Measurements from ENCODE around the gene SLC12A8. TPM values are rescaled to one million over a fixed set of nuclear protein-coding genes. Genes with fewer than 3 reads are reported as not detected.
"Not testable (repeated sequence)": the region's sequence is repeated elsewhere in the genome, so short reads cannot be mapped to it uniquely, and the experiment has no call there.

SLC12A8 gene
- total RNA-seq, 1 experiment from 2014 or later, result 30.7 TPM

DNA sequence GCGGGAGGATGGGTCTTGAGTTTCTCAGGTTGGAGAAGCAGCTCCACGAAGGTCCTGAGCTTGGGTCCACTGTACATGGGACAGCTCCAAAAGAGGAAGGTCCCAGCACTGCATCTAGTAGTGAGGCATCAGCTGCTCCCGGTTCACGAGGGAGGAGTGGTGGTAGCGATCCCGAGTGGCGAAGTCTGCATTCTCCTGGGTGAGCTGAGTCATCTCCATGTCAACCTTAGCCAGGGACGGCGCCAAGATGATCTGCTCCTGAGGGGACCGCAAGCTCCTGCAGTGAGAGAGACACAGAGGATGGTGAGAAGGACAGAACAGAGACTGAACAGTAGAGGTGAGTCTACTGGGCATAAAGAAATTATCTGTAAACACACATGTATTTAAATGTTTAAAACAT, 128.8 kb downstream of the SLC12A8 start:
- TF ChIP-seq, protein P1, sequence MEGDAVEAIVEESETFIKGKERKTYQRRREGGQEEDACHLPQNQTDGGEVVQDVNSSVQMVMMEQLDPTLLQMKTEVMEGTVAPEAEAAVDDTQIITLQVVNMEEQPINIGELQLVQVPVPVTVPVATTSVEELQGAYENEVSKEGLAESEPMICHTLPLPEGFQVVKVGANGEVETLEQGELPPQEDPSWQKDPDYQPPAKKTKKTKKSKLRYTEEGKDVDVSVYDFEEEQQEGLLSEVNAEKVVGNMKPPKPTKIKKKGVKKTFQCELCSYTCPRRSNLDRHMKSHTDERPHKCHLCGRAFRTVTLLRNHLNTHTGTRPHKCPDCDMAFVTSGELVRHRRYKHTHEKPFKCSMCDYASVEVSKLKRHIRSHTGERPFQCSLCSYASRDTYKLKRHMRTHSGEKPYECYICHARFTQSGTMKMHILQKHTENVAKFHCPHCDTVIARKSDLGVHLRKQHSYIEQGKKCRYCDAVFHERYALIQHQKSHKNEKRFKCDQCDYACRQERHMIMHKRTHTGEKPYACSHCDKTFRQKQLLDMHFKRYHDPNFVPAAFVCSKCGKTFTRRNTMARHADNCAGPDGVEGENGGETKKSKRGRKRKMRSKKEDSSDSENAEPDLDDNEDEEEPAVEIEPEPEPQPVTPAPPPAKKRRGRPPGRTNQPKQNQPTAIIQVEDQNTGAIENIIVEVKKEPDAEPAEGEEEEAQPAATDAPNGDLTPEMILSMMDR (conservative IDR thresholded peaks at IDR 0.05), result no peak
- TF ChIP-seq EZH2 (IDR thresholded peaks at IDR 0.05; ENCODE audit: low read depth), result no peak
- no peaks in the 10 kb centered on the region for H4K20me1 ChIP-seq (ENCODE audit: insufficient read depth)
- no peak overlapping the region for H3K4me3 ChIP-seq
- BruUV-seq (replicated peaks), result no TSS peak
- H3K9me3 ChIP-seq (ENCODE audit: insufficient read depth, low read depth), result no peaks in the 10 kb centered on the region
- H3K27me3 ChIP-seq (ENCODE audit: insufficient read depth, low read depth), result no peaks in the 10 kb centered on the region
- H3K27ac ChIP-seq, result no peak overlapping the region
- no peak overlapping the region for H3K4me2 ChIP-seq
- DNase-seq, result no peak
- H3K4me1 ChIP-seq (replicated peaks; ENCODE audit: insufficient read depth), result peaks cover 20% of the 10 kb centered on the region
- POLR2A ChIA-PET (ENCODE audit: unreplicated experiment), result interaction anchor here (0.8 kb wide), 1 partner anchor 142 kb away, joined by 11 read pairs; no protein-coding TSS in a partner anchor
- H3K79me2 ChIP-seq (ENCODE audit: low read depth), result no peaks in the 10 kb centered on the region
- H2AFZ ChIP-seq, result no peak overlapping the region
- intact Hi-C loops (cut with micrococcal nuclease; ENCODE audit: unreplicated experiment), result loop anchor here (2.0 kb wide), 1 partner anchor 13 kb away; no protein-coding TSS in a partner anchor
- no peaks in the 10 kb centered on the region for H3K36me3 ChIP-seq (ENCODE audit: low read depth)
- CTCF ChIA-PET, result interaction anchor here (0.5 to 1.2 kb wide), 2 partner anchors 38 to 101 kb away, joined by 3 read pairs; no protein-coding TSS in a partner anchor
- H3F3A ChIP-seq (ENCODE audit: insufficient read depth, low read depth), result peaks cover 20% of the 10 kb centered on the region
- no peaks in the 10 kb centered on the region for H3K9me2 ChIP-seq (ENCODE audit: insufficient read depth)

DNA sequence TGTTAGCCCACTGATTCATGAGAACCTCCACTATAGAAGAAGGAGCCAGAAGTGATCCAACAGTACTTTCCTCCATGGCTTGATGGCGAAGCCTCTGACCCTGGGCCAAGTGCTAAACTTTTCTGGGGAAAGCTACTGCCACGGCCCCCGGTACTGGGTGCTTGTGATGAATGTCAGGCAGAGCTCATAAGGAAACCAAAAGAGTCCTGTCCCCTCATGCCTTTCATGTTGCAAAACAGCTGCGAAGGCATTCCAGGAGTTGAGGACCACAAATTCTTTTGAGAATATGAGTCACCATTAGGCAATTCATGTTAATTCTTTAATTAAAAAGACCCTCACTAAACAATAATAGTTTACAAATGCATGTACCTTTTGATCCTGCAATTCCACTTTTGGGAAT, 130.2 kb downstream of the SLC12A8 start:
- Histone ChIP-seq H3K4me1 (replicated peaks; ENCODE audit: insufficient read depth) (peaks cover 23% of the 10 kb centered on the region), H3F3A (ENCODE audit: insufficient read depth, low read depth) (peaks cover 21% of the 10 kb centered on the region)
- POLR2A ChIA-PET (ENCODE audit: unreplicated experiment); H3K4me3 ChIP-seq; H3K36me3 ChIP-seq (ENCODE audit: low read depth); H2AFZ ChIP-seq; H3K79me2 ChIP-seq (ENCODE audit: low read depth); H4K20me1 ChIP-seq (ENCODE audit: insufficient read depth); H3K4me2 ChIP-seq; H3K9me2 ChIP-seq (ENCODE audit: insufficient read depth); BruUV-seq (replicated peaks); H3K27ac ChIP-seq; H3K27me3 ChIP-seq (ENCODE audit: insufficient read depth, low read depth); H3K9me3 ChIP-seq (ENCODE audit: insufficient read depth, low read depth); CTCF ChIA-PET: not testable (repeated sequence)
- intact Hi-C loops (cut with micrococcal nuclease; ENCODE audit: unreplicated experiment), result loop anchor here (2.0 kb wide), 1 partner anchor 14 kb away; no protein-coding TSS in a partner anchor
- DNase-seq, result peak in 1 of 2 experiments; percentile 28

DNA sequence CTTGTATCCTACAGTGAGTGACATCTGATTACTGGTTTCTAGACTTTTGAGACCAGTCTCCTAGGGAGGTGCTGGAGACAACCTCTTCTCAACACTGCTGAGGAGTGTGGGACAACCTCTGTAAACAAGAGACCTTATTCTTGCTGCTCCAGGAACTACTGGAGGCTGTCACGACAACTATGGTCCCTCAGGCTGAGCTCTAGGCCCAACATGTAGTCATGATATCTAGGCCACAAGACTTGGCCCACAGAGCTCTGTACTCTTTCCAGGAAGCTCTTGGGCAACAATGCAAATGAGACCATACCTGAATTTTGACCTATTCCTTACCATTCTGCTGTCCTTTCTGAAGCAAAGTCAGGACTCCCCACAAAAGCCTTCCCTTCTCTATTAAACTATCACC, 132.5 kb downstream of the SLC12A8 start:
- ChIA-PET CTCF (no interaction called here), POLR2A (ENCODE audit: unreplicated experiment) (interaction anchor here (0.5 to 0.6 kb wide), 4 partner anchors 27 to 510 kb away, joined by 3 to 21 read pairs (median 12); no protein-coding TSS in a partner anchor)
- BruUV-seq (replicated peaks), result no TSS peak
- intact Hi-C loops (cut with micrococcal nuclease; ENCODE audit: unreplicated experiment), result no loop called here
- H3K36me3 ChIP-seq (ENCODE audit: low read depth), result no peaks in the 10 kb centered on the region
- peaks cover 21% of the 10 kb centered on the region for H3F3A ChIP-seq (ENCODE audit: insufficient read depth, low read depth)
- no peaks in the 10 kb centered on the region for H3K9me2 ChIP-seq (ENCODE audit: insufficient read depth)
- no peaks in the 10 kb centered on the region for H3K9me3 ChIP-seq (ENCODE audit: insufficient read depth, low read depth)
- no peaks in the 10 kb centered on the region for H4K20me1 ChIP-seq (ENCODE audit: insufficient read depth)
- H3K79me2 ChIP-seq (ENCODE audit: low read depth), result no peaks in the 10 kb centered on the region
- DNase-seq, result peak; percentile 40 to 53
- H3K4me2 ChIP-seq, result peak overlapping the region; percentile 21
- H3K27me3 ChIP-seq (ENCODE audit: insufficient read depth, low read depth), result no peaks in the 10 kb centered on the region
- peaks cover 23% of the 10 kb centered on the region for H3K4me1 ChIP-seq (replicated peaks; ENCODE audit: insufficient read depth)
- TF ChIP-seq, protein P1 (conservative IDR thresholded peaks at IDR 0.05), result no peak
- TF ChIP-seq EZH2 (IDR thresholded peaks at IDR 0.05; ENCODE audit: low read depth), result no peak
- H3K27ac ChIP-seq, result peak overlapping the region; percentile 37
- H3K4me3 ChIP-seq, result no peak overlapping the region
- no peak overlapping the region for H2AFZ ChIP-seq

All from PC-9 (cell line).